ENCODE data around the gene RDX.

The RDX gene

GRCh38 chr11:110182886-110183285 lies 113.5 kb downstream of the RDX start:
- no peak for TF ChIP-seq CTCF (IDR thresholded peaks at IDR 0.05; ENCODE audit: borderline replicate concordance, insufficient read depth, low read depth, low read length)

GRCh38 chr11:110179064-110179463 lies 117.3 kb downstream of the RDX start:
- TF ChIP-seq CTCF (IDR thresholded peaks at IDR 0.05; ENCODE audit: borderline replicate concordance, insufficient read depth, low read depth, low read length), result no peak

More at GRCh38 chr11:110182886-110183285, 113.5 kb downstream of the RDX start:
- H3K4me3 ChIP-seq (ENCODE audit: low read depth, low read length), result no peak overlapping the region

DNA sequence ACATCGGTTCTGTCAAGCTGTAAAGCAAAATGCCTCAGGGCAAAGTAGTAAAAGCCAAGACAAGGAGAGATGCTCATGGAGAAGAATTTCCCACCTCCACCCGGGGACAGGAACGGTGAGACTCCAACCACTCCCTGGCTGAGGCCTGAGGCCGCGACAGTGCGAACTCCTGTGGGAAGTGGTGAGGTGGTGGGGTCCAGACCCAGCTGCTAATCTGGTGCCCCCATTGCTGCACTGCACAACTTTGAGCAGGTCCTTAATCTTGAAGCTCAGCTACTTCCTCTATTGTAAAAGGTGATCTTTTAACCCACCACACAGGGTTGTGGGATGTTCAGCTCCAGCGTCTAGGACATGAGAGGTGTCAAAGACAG lies 119.3 kb downstream of the RDX start:
- TF ChIP-seq CTCF (IDR thresholded peaks at IDR 0.05; ENCODE audit: borderline replicate concordance, insufficient read depth, low read depth, low read length), result no peak
- H3K4me3 ChIP-seq (ENCODE audit: low read depth, low read length), result no peak overlapping the region

More at GRCh38 chr11:110179064-110179463, 117.3 kb downstream of the RDX start:
- no peak overlapping the region for H3K4me3 ChIP-seq (ENCODE audit: low read depth, low read length)

GRCh38 chr11:110176366-110177085 lies 119.9 kb downstream of the RDX start:
- no peak overlapping the region for H3K4me3 ChIP-seq (ENCODE audit: low read depth, low read length)
- no peak for TF ChIP-seq CTCF (IDR thresholded peaks at IDR 0.05; ENCODE audit: borderline replicate concordance, insufficient read depth, low read depth, low read length)

GRCh38 chr11:110174645-110175310 lies 121.6 kb downstream of the RDX start:
- TF ChIP-seq CTCF (IDR thresholded peaks at IDR 0.05; ENCODE audit: borderline replicate concordance, insufficient read depth, low read depth, low read length), result no peak
- H3K4me3 ChIP-seq (ENCODE audit: low read depth, low read length), result no peak overlapping the region

- no peak overlapping the region for H3K4me3 ChIP-seq (ENCODE audit: low read depth, low read length)
- peak; percentile 87 for TF ChIP-seq CTCF (IDR thresholded peaks at IDR 0.05; ENCODE audit: borderline replicate concordance, insufficient read depth, low read depth, low read length)
These were observed 122.4 kb downstream of the RDX start for GRCh38 chr11:110173811-110174644.
